Measurements from ENCODE around the gene C1orf159. TPM values are rescaled to one million over a fixed set of nuclear protein-coding genes. Genes with fewer than 3 reads are reported as not detected.
"Not testable (repeated sequence)": the region's sequence is repeated elsewhere in the genome, so short reads cannot be mapped to it uniquely, and the experiment has no call there.

C1orf159 gene
- polyA plus RNA-seq, 4 donors = 9.2 to 19.0 (median 12.6) TPM

GRCh38 chr1:1146026-1146425 is 30.1 kb upstream of the C1orf159 start:
- 81 to 84% (median 82%) methylated on average over 14 of the region's 14 CpGs for WGBS, 3 donors
- Histone ChIP-seq H3K4me3 (ENCODE audit: low read depth in 1 of 3, low read length in 3 of 3) (no peak overlapping the region), H3K27ac (ENCODE audit: low read depth in 1 of 3, low read length in 2 of 3) (no peak overlapping the region), H3K36me3 (ENCODE audit: control insufficient read depth in 3 of 3, insufficient read depth in 2 of 3, low read depth in 1 of 3, low read length in 3 of 3) (peaks cover 0 to 15% (median 0%) of the 10 kb centered on the region in 3 donors), H3K9me3 (ENCODE audit: control insufficient read depth in 2 of 2, insufficient read depth in 1 of 2, low read depth in 1 of 2, low read length in 1 of 2) (no peaks in the 10 kb centered on the region), H3K27me3 (ENCODE audit: control insufficient read depth in 3 of 3, insufficient read depth in 3 of 3, low read length in 3 of 3) (no peaks in the 10 kb centered on the region), H3K4me1 (ENCODE audit: control insufficient read depth in 3 of 3, insufficient read depth in 2 of 3, low read depth in 1 of 3, low read length in 2 of 3) (peaks cover 0 to 48% (median 0%) of the 10 kb centered on the region in 3 donors)
- DNase-seq = no peak
- no peak for FAIRE-seq

- H3K4me3 ChIP-seq (ENCODE audit: low read depth in 1 of 3, low read length in 3 of 3) = no peak overlapping the region
- peaks cover 0 to 43% (median 0%) of the 10 kb centered on the region in 3 donors for H3K4me1 ChIP-seq (ENCODE audit: control insufficient read depth in 3 of 3, insufficient read depth in 2 of 3, low read depth in 1 of 3, low read length in 2 of 3)
- WGBS, 3 donors = 54 to 73% (median 72%) methylated on average over 9 of the region's 9 CpGs
- H3K36me3 ChIP-seq (ENCODE audit: control insufficient read depth in 3 of 3, insufficient read depth in 2 of 3, low read depth in 1 of 3, low read length in 3 of 3) = peaks cover 0 to 15% (median 0%) of the 10 kb centered on the region in 3 donors
- no peak for DNase-seq
- no peaks in the 10 kb centered on the region for H3K27me3 ChIP-seq (ENCODE audit: control insufficient read depth in 3 of 3, insufficient read depth in 3 of 3, low read length in 3 of 3)
- H3K9me3 ChIP-seq (ENCODE audit: control insufficient read depth in 2 of 2, insufficient read depth in 1 of 2, low read depth in 1 of 2, low read length in 1 of 2) = no peaks in the 10 kb centered on the region
- H3K27ac ChIP-seq (ENCODE audit: low read depth in 1 of 3, low read length in 2 of 3) = peak overlapping the region in 2 of 3 donors; percentile 28 to 97
- FAIRE-seq = no peak
Observed at GRCh38 chr1:1145547-1145914, 29.6 kb upstream of the C1orf159 start.

GRCh38 chr1:1144843-1145546 is 29.1 kb upstream of the C1orf159 start:
- Histone ChIP-seq H3K27ac (ENCODE audit: low read depth in 1 of 3, low read length in 2 of 3) (peak overlapping the region; percentile 85 to 97 (median 87)), H3K27me3 (ENCODE audit: control insufficient read depth in 3 of 3, insufficient read depth in 3 of 3, low read length in 3 of 3) (no peaks in the 10 kb centered on the region), H3K36me3 (ENCODE audit: control insufficient read depth in 3 of 3, insufficient read depth in 2 of 3, low read depth in 1 of 3, low read length in 3 of 3) (peaks cover 0 to 15% (median 0%) of the 10 kb centered on the region in 3 donors), H3K4me1 (ENCODE audit: control insufficient read depth in 3 of 3, insufficient read depth in 2 of 3, low read depth in 1 of 3, low read length in 2 of 3) (peaks cover 0 to 37% (median 0%) of the 10 kb centered on the region in 3 donors), H3K9me3 (ENCODE audit: control insufficient read depth in 2 of 2, insufficient read depth in 1 of 2, low read depth in 1 of 2, low read length in 1 of 2) (no peaks in the 10 kb centered on the region), H3K4me3 (ENCODE audit: low read depth in 1 of 3, low read length in 3 of 3) (peak overlapping the region in 2 of 3 donors; percentile 26 to 30)
- 16 to 59% (median 40%) methylated on average over 22 to 32 of the region's 32 CpGs for WGBS, 3 donors
- DNase-seq (peak; percentile 52 to 80), FAIRE-seq (no peak)

GRCh38 chr1:1144122-1144842 is 28.4 kb upstream of the C1orf159 start:
- WGBS, 3 donors = 12 to 29% (median 23%) methylated on average over 35 to 42 of the region's 42 CpGs
- DNase-seq = peak; percentile 77 to 81
- FAIRE-seq = no peak
- Histone ChIP-seq H3K36me3 (ENCODE audit: control insufficient read depth in 3 of 3, insufficient read depth in 2 of 3, low read depth in 1 of 3, low read length in 3 of 3) (peaks cover 0 to 15% (median 0%) of the 10 kb centered on the region in 3 donors), H3K4me3 (ENCODE audit: low read depth in 1 of 3, low read length in 3 of 3) (peak overlapping the region in 2 of 3 donors; percentile 26 to 30), H3K27me3 (ENCODE audit: control insufficient read depth in 3 of 3, insufficient read depth in 3 of 3, low read length in 3 of 3) (no peaks in the 10 kb centered on the region), H3K9me3 (ENCODE audit: control insufficient read depth in 2 of 2, insufficient read depth in 1 of 2, low read depth in 1 of 2, low read length in 1 of 2) (no peaks in the 10 kb centered on the region), H3K27ac (ENCODE audit: low read depth in 1 of 3, low read length in 2 of 3) (peak overlapping the region; percentile 85 to 97 (median 87)), H3K4me1 (ENCODE audit: control insufficient read depth in 3 of 3, insufficient read depth in 2 of 3, low read depth in 1 of 3, low read length in 2 of 3) (peaks cover 0 to 30% (median 0%) of the 10 kb centered on the region in 3 donors)

GRCh38 chr1:1143636-1144035 is 27.7 kb upstream of the C1orf159 start:
- Histone ChIP-seq H3K4me1 (ENCODE audit: control insufficient read depth in 3 of 3, insufficient read depth in 2 of 3, low read depth in 1 of 3, low read length in 2 of 3) (peaks cover 0 to 28% (median 0%) of the 10 kb centered on the region in 3 donors), H3K27ac (ENCODE audit: low read depth in 1 of 3, low read length in 2 of 3) (peak overlapping the region; percentile 85 to 97 (median 87)), H3K9me3 (ENCODE audit: control insufficient read depth in 2 of 2, insufficient read depth in 1 of 2, low read depth in 1 of 2, low read length in 1 of 2) (no peaks in the 10 kb centered on the region), H3K27me3 (ENCODE audit: control insufficient read depth in 3 of 3, insufficient read depth in 3 of 3, low read length in 3 of 3) (no peaks in the 10 kb centered on the region), H3K36me3 (ENCODE audit: control insufficient read depth in 3 of 3, insufficient read depth in 2 of 3, low read depth in 1 of 3, low read length in 3 of 3) (peaks cover 0 to 15% (median 0%) of the 10 kb centered on the region in 3 donors), H3K4me3 (ENCODE audit: low read depth in 1 of 3, low read length in 3 of 3) (no peak overlapping the region)
- WGBS, 3 donors = 32 to 63% (median 40%) methylated on average over 11 to 14 of the region's 14 CpGs
- peak in 1 of 2 donors; percentile 84 for DNase-seq
- FAIRE-seq = no peak

- DNase-seq (no peak), FAIRE-seq (no peak)
- H3K27ac ChIP-seq (ENCODE audit: low read depth in 1 of 3, low read length in 2 of 3) = peak overlapping the region; percentile 85 to 97 (median 87)
- peaks cover 0 to 7% (median 0%) of the 10 kb centered on the region in 3 donors for H3K36me3 ChIP-seq (ENCODE audit: control insufficient read depth in 3 of 3, insufficient read depth in 2 of 3, low read depth in 1 of 3, low read length in 3 of 3)
- H3K27me3 ChIP-seq (ENCODE audit: control insufficient read depth in 3 of 3, insufficient read depth in 3 of 3, low read length in 3 of 3) = no peaks in the 10 kb centered on the region
- no peaks in the 10 kb centered on the region for H3K9me3 ChIP-seq (ENCODE audit: control insufficient read depth in 2 of 2, insufficient read depth in 1 of 2, low read depth in 1 of 2, low read length in 1 of 2)
- 67 to 75% (median 75%) methylated on average over 15 to 19 of the region's 19 CpGs for WGBS, 3 donors
- H3K4me3 ChIP-seq (ENCODE audit: low read depth in 1 of 3, low read length in 3 of 3) = no peak overlapping the region
- peaks cover under 1 to 30% (median 2%) of the 10 kb centered on the region in 3 donors for H3K4me1 ChIP-seq (ENCODE audit: control insufficient read depth in 3 of 3, insufficient read depth in 2 of 3, low read depth in 1 of 3, low read length in 2 of 3)
Observed at GRCh38 chr1:1142844-1143243, 27.0 kb upstream of the C1orf159 start.

- peaks cover 3 to 35% (median 7%) of the 10 kb centered on the region in 3 donors for H3K4me1 ChIP-seq (ENCODE audit: control insufficient read depth in 3 of 3, insufficient read depth in 2 of 3, low read depth in 1 of 3, low read length in 2 of 3)
- H3K9me3 ChIP-seq (ENCODE audit: control insufficient read depth in 2 of 2, insufficient read depth in 1 of 2, low read depth in 1 of 2, low read length in 1 of 2); H3K4me3 ChIP-seq (ENCODE audit: low read depth in 1 of 3, low read length in 3 of 3); DNase-seq; H3K27me3 ChIP-seq (ENCODE audit: control insufficient read depth in 3 of 3, insufficient read depth in 3 of 3, low read length in 3 of 3); H3K36me3 ChIP-seq (ENCODE audit: control insufficient read depth in 3 of 3, insufficient read depth in 2 of 3, low read depth in 1 of 3, low read length in 3 of 3); H3K27ac ChIP-seq (ENCODE audit: low read depth in 1 of 3, low read length in 2 of 3); FAIRE-seq: not testable (repeated sequence)
- 53 to 67% (median 64%) methylated on average over 15 of the region's 15 CpGs for WGBS, 3 donors
Observed at GRCh38 chr1:1142352-1142751, 26.5 kb upstream of the C1orf159 start.

GRCh38 chr1:1141911-1142250 is 26.0 kb upstream of the C1orf159 start:
- Histone ChIP-seq H3K27me3 (ENCODE audit: control insufficient read depth in 3 of 3, insufficient read depth in 3 of 3, low read length in 3 of 3) (no peaks in the 10 kb centered on the region), H3K27ac (ENCODE audit: low read depth in 1 of 3, low read length in 2 of 3) (no peak overlapping the region), H3K4me3 (ENCODE audit: low read depth in 1 of 3, low read length in 3 of 3) (no peak overlapping the region), H3K36me3 (ENCODE audit: control insufficient read depth in 3 of 3, insufficient read depth in 2 of 3, low read depth in 1 of 3, low read length in 3 of 3) (peaks cover 0 to 4% (median 0%) of the 10 kb centered on the region in 3 donors), H3K4me1 (ENCODE audit: control insufficient read depth in 3 of 3, insufficient read depth in 2 of 3, low read depth in 1 of 3, low read length in 2 of 3) (peaks cover 3 to 37% (median 7%) of the 10 kb centered on the region in 3 donors), H3K9me3 (ENCODE audit: control insufficient read depth in 2 of 2, insufficient read depth in 1 of 2, low read depth in 1 of 2, low read length in 1 of 2) (no peaks in the 10 kb centered on the region)
- no peak for DNase-seq
- WGBS, 3 donors = 77 to 82% (median 80%) methylated on average over 9 to 15 of the region's 15 CpGs
- no peak for FAIRE-seq
